Lung (tissue), 12 donors: ENCODE data around the gene CARMIL1. TPM values are rescaled to one million over a fixed set of nuclear protein-coding genes. Genes with fewer than 3 reads are reported as not detected.

Experiments used
- ATAC-seq: fragments of 200-7000 bp; cut with Tn5 transposase; one replicate; pipeline ENCODE4 v1.9.1; 2020; ENCODE audit warnings: moderate number of reproducible peaks; ENCODE audit not compliant: insufficient read depth, low FRiP score
- DNase-seq, 3 donors: peaks; one replicate each; pipeline ENCODE4 v3.0.0-alpha.2; 2013 to 2017
- H3K27ac ChIP-seq, 2 donors: one replicate each; pipeline ENCODE4 v1.5.1; 2013; ENCODE audit warnings: mild to moderate bottlenecking in 2 of 2, moderate library complexity in 2 of 2, control low read depth in 1 of 2, inconsistent platforms in 1 of 2, low read depth in 1 of 2, low read length in 1 of 2
- H3K27me3 ChIP-seq, 3 donors: one replicate each; pipeline ENCODE4 v1.5.1; 2013; ENCODE audit warnings: low read length in 2 of 3; ENCODE audit not compliant: control insufficient read depth in 3 of 3, insufficient read depth in 3 of 3
- H3K36me3 ChIP-seq, 4 donors: one replicate each; pipeline ENCODE4 v1.5.1; 2013; ENCODE audit warnings: low read length in 4 of 4, mild to moderate bottlenecking in 1 of 4, moderate library complexity in 1 of 4; ENCODE audit not compliant: control insufficient read depth in 4 of 4, insufficient read depth in 4 of 4
- H3K4me1 ChIP-seq, 5 donors: one replicate each; pipeline ENCODE4 v1.5.1; 2013; ENCODE audit warnings: low read length in 5 of 5, mild to moderate bottlenecking in 2 of 5, moderate library complexity in 1 of 5; ENCODE audit not compliant: control insufficient read depth in 5 of 5, insufficient read depth in 5 of 5
- H3K4me3 ChIP-seq: one replicate; pipeline ENCODE4 v1.5.1; 2013; ENCODE audit warnings: mild to moderate bottlenecking, control low read depth, moderate library complexity
- H3K9ac ChIP-seq, 2 donors: one replicate each; pipeline ENCODE4 v1.5.1; 2013; ENCODE audit warnings: low read length in 2 of 2, control low read depth in 1 of 2; ENCODE audit not compliant: insufficient read depth in 1 of 2
- H3K9me3 ChIP-seq, 4 donors: one replicate each; pipeline ENCODE4 v1.5.1; 2013; ENCODE audit warnings: low read length in 3 of 4, mild to moderate bottlenecking in 1 of 4, moderate library complexity in 1 of 4; ENCODE audit not compliant: control insufficient read depth in 4 of 4, insufficient read depth in 3 of 4
- CTCF ChIP-seq: IDR thresholded peaks from 2 replicates; pipeline ENCODE4 v1.5.1; 2012; ENCODE audit warnings: mild to moderate bottlenecking; ENCODE audit errors: control extremely low read depth, extremely low read depth
- WGBS, 2 donors: extraction: QIAGEN DNeasy Blood & Tissue Kit; methylation state at CpG; one replicate each; pipeline ENCODE4 v1.1.7; 2013; 5-methylcytosine and 5-hydroxymethylcytosine counted together
- polyA plus RNA-seq, 2 donors: library from polyadenylated mRNA; stranded (reverse); fragments of 200-250 nt; gene quantifications; one replicate each; pipeline ENCODE4 v1.2.1, GENCODE V29; 2013
- total RNA-seq, 2 donors: library from RNA; depleted of rRNA in 1 of 2; stranded (reverse); fragments of >200 nt in 1 of 2; gene quantifications; one replicate each; pipeline ENCODE4 v1.2.1, GENCODE V29; 2014 to 2021
- donor health status: control.
- donor health status: control.
- donor health status: Bipolar disorder and iron deficiency.
- donor health status: healthy.
- donor health status: DM: yes; HTN: yes; CAD: no.

The CARMIL1 gene
- total and polyA plus RNA-seq, 4 donors = 8.0 to 38.3 (median 34.9) TPM

- DNase-seq = peak in 1 of 3 donors; percentile 22
- ATAC-seq = no peak
- TF ChIP-seq CTCF = no peak
- Histone ChIP-seq H3K9me3 (peaks cover 0 to 2% (median under 1%) of the 10 kb centered on the region in 4 donors), H3K27me3 (no peaks in the 10 kb centered on the region), H3K4me1 (no peaks in the 10 kb centered on the region), H3K4me3 (no peak overlapping the region), H3K9ac (no peak overlapping the region), H3K27ac (no peak overlapping the region), H3K36me3 (no peaks in the 10 kb centered on the region)
- 61 to 74% methylated on average over 4 of the region's 4 CpGs for WGBS, 2 donors
Observed at GRCh38 chr6:25637960-25638434, 358.8 kb downstream of the CARMIL1 start.

GRCh38 chr6:25639653-25640052 is 360.5 kb downstream of the CARMIL1 start:
- Histone ChIP-seq H3K27me3 (no peaks in the 10 kb centered on the region), H3K9me3 (peaks cover 0 to 2% (median under 1%) of the 10 kb centered on the region in 4 donors), H3K4me1 (no peaks in the 10 kb centered on the region), H3K36me3 (no peaks in the 10 kb centered on the region), H3K4me3 (no peak overlapping the region), H3K27ac (no peak overlapping the region), H3K9ac (no peak overlapping the region)
- no peak for ATAC-seq
- WGBS, 2 donors = 86% methylated on average over 4 of the region's 4 CpGs
- TF ChIP-seq CTCF = no peak
- DNase-seq = no peak

GRCh38 chr6:25640446-25640845 is 361.3 kb downstream of the CARMIL1 start:
- H3K4me1 ChIP-seq = no peaks in the 10 kb centered on the region
- ATAC-seq = no peak

More at GRCh38 chr6:25640446-25640845, 361.3 kb downstream of the CARMIL1 start:
- H3K9ac ChIP-seq = no peak overlapping the region
- H3K27ac ChIP-seq = no peak overlapping the region
- no peaks in the 10 kb centered on the region for H3K27me3 ChIP-seq
- no peak overlapping the region for H3K4me3 ChIP-seq
- no peak for DNase-seq
- no peaks in the 10 kb centered on the region for H3K36me3 ChIP-seq
- no peak for TF ChIP-seq CTCF
- 77 to 88% methylated on average over 5 of the region's 5 CpGs for WGBS, 2 donors
- peaks cover 0 to 2% (median under 1%) of the 10 kb centered on the region in 4 donors for H3K9me3 ChIP-seq
